Mucosa of stomach (tissue), 1 donor: ENCODE data around the gene PEA15.

Source experiments
- H3K27me3 ChIP-seq: one replicate; pipeline ENCODE4 v1.7.0; 2013; ENCODE audit warnings: mild to moderate bottlenecking, low read length; ENCODE audit not compliant: control insufficient read depth, insufficient read depth
- H3K36me3 ChIP-seq: one replicate; pipeline ENCODE4 v1.7.0; 2013; ENCODE audit warnings: low read length; ENCODE audit not compliant: control insufficient read depth, insufficient read depth
- H3K4me1 ChIP-seq: one replicate; pipeline ENCODE4 v1.7.0; 2013; ENCODE audit warnings: mild to moderate bottlenecking, low read length; ENCODE audit not compliant: control insufficient read depth, insufficient read depth
- H3K4me3 ChIP-seq: one replicate; pipeline ENCODE4 v1.7.0; 2013; ENCODE audit warnings: low read length
- H3K9ac ChIP-seq: one replicate; pipeline ENCODE4 v1.7.0; 2013; ENCODE audit warnings: mild to moderate bottlenecking, low read length, moderate library complexity
- H3K9me3 ChIP-seq: one replicate; pipeline ENCODE4 v1.7.0; 2013; ENCODE audit warnings: mild to moderate bottlenecking, low read length, moderate library complexity; ENCODE audit not compliant: control insufficient read depth
- donor health status: Pancreatic carcinoma.

The PEA15 gene

GRCh38 chr1:160204526-160205241, 500 bp upstream of the PEA15 start:
- Histone ChIP-seq H3K9me3 (no peaks in the 10 kb centered on the region), H3K27me3 (no peaks in the 10 kb centered on the region), H3K4me1 (peaks cover 22% of the 10 kb centered on the region), H3K4me3 (no peak overlapping the region), H3K36me3 (no peaks in the 10 kb centered on the region), H3K9ac (no peak overlapping the region)

- no peaks in the 10 kb centered on the region for H3K27me3 ChIP-seq
- H3K4me3 ChIP-seq, result peak overlapping the region; percentile 58
- peak overlapping the region; percentile 86 for H3K9ac ChIP-seq
- H3K9me3 ChIP-seq, result no peaks in the 10 kb centered on the region
- no peaks in the 10 kb centered on the region for H3K36me3 ChIP-seq
- peaks cover 25% of the 10 kb centered on the region for H3K4me1 ChIP-seq
These were observed 829 bp downstream of the PEA15 start for GRCh38 chr1:160206036-160206389.

- H3K4me1 ChIP-seq, result peaks cover 25% of the 10 kb centered on the region
- H3K9ac ChIP-seq, result peak overlapping the region; percentile 86
- no peaks in the 10 kb centered on the region for H3K27me3 ChIP-seq
- no peak overlapping the region for H3K4me3 ChIP-seq
- no peaks in the 10 kb centered on the region for H3K36me3 ChIP-seq
- no peaks in the 10 kb centered on the region for H3K9me3 ChIP-seq
These were observed 1.4 kb downstream of the PEA15 start for GRCh38 chr1:160206421-160207117.

- Histone ChIP-seq H3K36me3 (no peaks in the 10 kb centered on the region), H3K4me3 (no peak overlapping the region), H3K9me3 (no peaks in the 10 kb centered on the region), H3K27me3 (no peaks in the 10 kb centered on the region), H3K9ac (no peak overlapping the region), H3K4me1 (peaks cover 25% of the 10 kb centered on the region)
These were observed 2.0 kb downstream of the PEA15 start for GRCh38 chr1:160207118-160207650.

- no peaks in the 10 kb centered on the region for H3K9me3 ChIP-seq
- H3K27me3 ChIP-seq, result no peaks in the 10 kb centered on the region
- no peak overlapping the region for H3K9ac ChIP-seq
- peaks cover 1% of the 10 kb centered on the region for H3K36me3 ChIP-seq
- no peak overlapping the region for H3K4me3 ChIP-seq
- H3K4me1 ChIP-seq, result peaks cover 25% of the 10 kb centered on the region
These were observed 2.8 kb downstream of the PEA15 start for GRCh38 chr1:160207771-160208556.

GRCh38 chr1:160208557-160209320, 3.6 kb downstream of the PEA15 start:
- Histone ChIP-seq H3K9me3 (no peaks in the 10 kb centered on the region), H3K9ac (no peak overlapping the region), H3K36me3 (peaks cover 7% of the 10 kb centered on the region), H3K4me3 (no peak overlapping the region), H3K27me3 (no peaks in the 10 kb centered on the region), H3K4me1 (peaks cover 25% of the 10 kb centered on the region)

GRCh38 chr1:160209321-160210046, 4.3 kb downstream of the PEA15 start:
- Histone ChIP-seq H3K9ac (no peak overlapping the region), H3K9me3 (no peaks in the 10 kb centered on the region), H3K36me3 (peaks cover 11% of the 10 kb centered on the region), H3K27me3 (no peaks in the 10 kb centered on the region), H3K4me1 (peaks cover 18% of the 10 kb centered on the region), H3K4me3 (no peak overlapping the region)

GRCh38 chr1:160210561-160210960, 5.4 kb downstream of the PEA15 start:
- H3K4me1 ChIP-seq, result peaks cover 13% of the 10 kb centered on the region
- no peak overlapping the region for H3K4me3 ChIP-seq
- peaks cover 11% of the 10 kb centered on the region for H3K36me3 ChIP-seq
- H3K9ac ChIP-seq, result no peak overlapping the region
- no peaks in the 10 kb centered on the region for H3K9me3 ChIP-seq
- H3K27me3 ChIP-seq, result no peaks in the 10 kb centered on the region

GRCh38 chr1:160211046-160211790, 6.0 kb downstream of the PEA15 start:
- Histone ChIP-seq H3K36me3 (peaks cover 11% of the 10 kb centered on the region), H3K9ac (no peak overlapping the region), H3K9me3 (no peaks in the 10 kb centered on the region), H3K4me1 (peaks cover 13% of the 10 kb centered on the region), H3K4me3 (no peak overlapping the region), H3K27me3 (no peaks in the 10 kb centered on the region)

- H3K27me3 ChIP-seq, result no peaks in the 10 kb centered on the region
- no peak overlapping the region for H3K4me3 ChIP-seq
- no peaks in the 10 kb centered on the region for H3K9me3 ChIP-seq
- no peak overlapping the region for H3K9ac ChIP-seq
- H3K4me1 ChIP-seq, result peaks cover 20% of the 10 kb centered on the region
- H3K36me3 ChIP-seq, result peaks cover 11% of the 10 kb centered on the region
These were observed 9.4 kb downstream of the PEA15 start for GRCh38 chr1:160214481-160215140.
